GM12874 (cell line): Measurements from ENCODE around the gene RNF141.

ENCODE experiments used
- TF ChIP-seq, protein P1 (sequence below): IDR thresholded peaks from 2 replicates; pipeline ENCODE4 v1.5.1; 2011; ENCODE audit warnings: low read depth, mild to moderate bottlenecking, control low read depth, low read length, moderate library complexity; ENCODE audit not compliant: insufficient read depth

The RNF141 gene

DNA sequence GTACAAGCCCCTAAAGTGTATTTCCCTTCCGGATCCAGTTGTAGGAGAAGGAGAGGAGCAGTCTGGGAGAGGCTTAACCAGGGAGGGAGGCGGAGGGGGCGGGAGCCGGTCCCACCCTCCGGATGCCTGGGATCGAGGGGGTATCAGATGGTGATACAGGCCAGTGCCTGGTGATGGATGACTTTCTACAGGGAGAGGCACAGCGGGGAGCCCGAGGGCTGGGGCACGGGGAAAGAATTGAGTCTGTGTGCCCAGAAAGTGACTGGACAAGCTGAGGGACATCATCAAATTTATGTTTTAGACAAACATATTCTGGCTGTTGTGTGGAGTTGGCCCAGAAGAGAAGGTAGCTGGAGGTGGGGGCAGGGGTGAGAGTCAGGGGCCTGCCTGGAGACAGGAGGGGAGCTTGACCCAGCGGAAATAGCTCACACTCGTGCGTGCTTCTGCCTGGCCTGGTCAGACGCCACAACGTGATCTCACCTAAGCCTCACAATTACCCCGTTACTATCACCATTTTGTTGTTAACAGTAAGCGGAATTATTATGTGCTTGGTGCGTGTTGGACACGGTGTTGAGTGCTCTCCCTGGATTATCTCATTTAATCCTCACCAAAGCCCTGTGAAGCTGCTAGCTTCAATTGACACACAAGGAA lies 43.5 kb downstream of the RNF141 start:
- TF ChIP-seq, protein P1, sequence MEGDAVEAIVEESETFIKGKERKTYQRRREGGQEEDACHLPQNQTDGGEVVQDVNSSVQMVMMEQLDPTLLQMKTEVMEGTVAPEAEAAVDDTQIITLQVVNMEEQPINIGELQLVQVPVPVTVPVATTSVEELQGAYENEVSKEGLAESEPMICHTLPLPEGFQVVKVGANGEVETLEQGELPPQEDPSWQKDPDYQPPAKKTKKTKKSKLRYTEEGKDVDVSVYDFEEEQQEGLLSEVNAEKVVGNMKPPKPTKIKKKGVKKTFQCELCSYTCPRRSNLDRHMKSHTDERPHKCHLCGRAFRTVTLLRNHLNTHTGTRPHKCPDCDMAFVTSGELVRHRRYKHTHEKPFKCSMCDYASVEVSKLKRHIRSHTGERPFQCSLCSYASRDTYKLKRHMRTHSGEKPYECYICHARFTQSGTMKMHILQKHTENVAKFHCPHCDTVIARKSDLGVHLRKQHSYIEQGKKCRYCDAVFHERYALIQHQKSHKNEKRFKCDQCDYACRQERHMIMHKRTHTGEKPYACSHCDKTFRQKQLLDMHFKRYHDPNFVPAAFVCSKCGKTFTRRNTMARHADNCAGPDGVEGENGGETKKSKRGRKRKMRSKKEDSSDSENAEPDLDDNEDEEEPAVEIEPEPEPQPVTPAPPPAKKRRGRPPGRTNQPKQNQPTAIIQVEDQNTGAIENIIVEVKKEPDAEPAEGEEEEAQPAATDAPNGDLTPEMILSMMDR = no peak

DNA sequence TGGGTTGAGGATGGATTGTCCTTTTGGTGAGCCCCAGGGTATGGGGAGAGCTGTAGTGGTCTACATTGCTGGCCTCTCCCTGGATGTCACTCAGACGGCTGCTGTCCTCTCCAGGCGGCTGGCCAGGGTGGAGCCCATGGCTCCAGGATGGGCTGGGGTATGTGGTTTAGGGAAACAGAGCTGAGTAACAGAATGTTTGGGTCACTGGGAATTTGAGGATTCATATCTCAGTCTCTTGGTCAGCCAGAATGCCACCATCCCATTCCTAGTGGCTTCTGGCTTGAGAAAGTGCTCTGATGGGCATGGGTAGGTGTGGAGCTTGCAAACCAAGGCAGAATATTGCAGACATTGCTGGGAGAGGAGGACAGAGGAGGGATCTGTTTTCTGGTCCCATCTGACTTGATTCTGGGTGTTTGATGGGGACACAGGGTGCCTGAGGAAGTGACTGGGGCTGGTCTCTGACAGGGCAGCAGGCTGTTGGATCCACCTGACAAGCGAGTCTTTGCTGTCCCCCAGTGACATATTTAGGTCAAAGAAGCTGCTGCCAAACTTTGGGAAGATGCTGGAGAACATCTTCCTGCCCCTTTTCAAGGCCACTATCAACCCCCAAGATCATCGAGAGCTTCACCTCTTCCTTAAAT lies 44.6 kb downstream of the RNF141 start:
- TF ChIP-seq, protein P1 = no peak

DNA sequence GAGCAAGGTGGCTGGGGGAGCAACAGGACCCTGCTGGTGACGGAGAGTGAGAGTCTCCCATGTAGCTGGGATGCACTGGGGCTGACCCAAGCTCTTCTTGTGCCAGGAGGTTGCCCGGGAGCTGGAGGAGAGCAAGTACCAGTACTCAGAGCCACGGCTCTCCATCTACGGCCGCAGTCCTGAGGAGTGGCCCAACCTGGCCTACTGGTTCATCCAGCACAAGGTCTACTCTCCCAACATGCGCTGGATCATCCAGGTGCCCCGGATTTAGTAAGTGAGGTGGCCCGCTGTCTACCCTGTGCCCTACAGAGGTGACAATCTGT lies 45.6 kb downstream of the RNF141 start:
- TF ChIP-seq, protein P1 = no peak

DNA sequence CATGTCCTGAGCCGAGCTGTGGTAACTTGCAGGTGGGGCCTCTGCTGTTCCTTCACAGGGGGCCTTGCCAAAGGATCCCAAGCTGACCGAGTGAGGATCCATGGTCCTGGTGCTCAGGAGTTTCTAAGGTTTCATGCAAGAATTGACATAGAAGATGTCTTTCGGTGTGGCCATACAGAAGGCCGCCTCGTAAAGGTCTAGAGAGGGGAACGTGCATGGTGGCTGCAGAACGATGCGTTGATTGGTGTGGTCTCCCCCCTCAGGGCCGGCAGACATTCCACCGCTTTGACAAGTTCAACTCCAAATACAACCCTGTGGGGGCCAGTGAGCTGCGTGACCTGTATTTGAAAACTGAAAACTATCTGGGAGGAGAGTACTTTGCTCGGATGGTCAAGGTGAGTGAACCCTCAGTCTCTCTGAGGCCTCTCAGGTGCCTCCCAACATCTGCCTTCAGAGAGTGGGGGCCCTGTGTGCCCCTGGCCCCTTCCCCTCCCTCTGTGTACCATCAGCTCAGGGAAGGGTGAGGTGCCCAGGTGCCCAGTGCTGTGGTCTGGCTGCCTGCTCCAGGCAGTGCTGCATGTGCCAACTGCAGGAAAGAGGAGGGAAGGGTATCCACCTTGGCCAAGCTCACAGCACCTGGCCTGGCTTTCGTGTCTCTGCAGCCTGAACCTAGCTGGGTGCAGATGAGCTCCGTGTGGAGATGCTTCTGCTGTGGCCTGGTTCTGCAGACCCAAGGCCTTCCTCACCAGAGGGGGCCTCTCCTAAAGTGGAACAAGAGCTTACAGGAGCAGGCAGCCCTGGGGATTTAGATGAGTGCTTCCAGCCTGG lies 46.1 kb downstream of the RNF141 start:
- TF ChIP-seq, protein P1 = no peak

DNA sequence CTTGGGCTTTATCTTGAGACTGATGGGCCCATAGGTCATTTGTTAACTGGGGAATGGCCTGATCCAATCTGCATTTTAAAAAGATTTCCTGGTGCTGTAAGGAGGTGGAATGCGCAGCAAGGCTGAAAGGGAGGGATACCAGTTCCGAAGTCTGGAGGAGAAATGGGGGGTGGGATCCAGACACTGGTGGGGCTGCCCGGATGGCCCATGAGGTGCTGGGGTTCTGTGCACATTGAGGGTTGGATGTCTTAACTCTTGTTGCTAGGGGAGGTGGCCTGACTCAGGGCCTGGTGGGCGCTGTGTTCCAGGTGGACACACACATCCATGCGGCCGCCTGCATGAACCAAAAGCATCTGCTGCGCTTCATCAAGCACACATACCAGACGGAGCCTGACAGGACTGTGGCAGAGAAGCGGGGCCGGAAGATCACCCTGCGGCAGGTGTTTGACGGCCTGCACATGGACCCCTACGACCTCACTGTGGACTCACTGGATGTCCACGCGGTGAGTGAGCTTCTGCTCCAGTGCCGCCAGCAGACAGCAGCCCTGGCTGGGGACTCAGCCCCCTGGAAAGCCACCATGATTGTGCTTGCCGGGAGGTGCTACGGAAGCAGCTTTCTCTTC lies 47.8 kb downstream of the RNF141 start:
- TF ChIP-seq, protein P1 = no peak

DNA sequence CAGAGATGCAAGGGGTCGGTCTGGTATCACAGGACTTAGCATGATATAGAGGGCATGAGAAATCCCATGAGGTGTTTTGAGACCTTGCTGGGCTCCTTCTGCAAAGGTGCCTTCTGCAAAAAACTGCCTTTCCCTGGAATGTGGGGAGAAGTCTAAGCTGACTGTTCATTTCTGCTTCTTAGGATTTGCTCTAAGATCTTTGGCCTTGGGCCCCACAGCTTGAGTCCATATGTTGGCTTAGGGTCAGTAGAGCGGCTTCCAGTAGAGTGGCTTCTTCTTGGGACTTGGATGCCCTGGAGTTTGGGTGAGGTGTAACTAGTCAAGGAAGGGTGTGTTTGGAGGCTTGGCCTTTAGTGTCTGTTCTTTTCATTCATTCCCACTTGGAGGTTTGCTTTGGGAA lies 48.9 kb downstream of the RNF141 start:
- TF ChIP-seq, protein P1 = no peak
